Prostate gland (tissue), 2 donors: ENCODE data around the gene TRIM54. TPM values are rescaled to one million over a fixed set of nuclear protein-coding genes. Genes with fewer than 3 reads are reported as not detected.

Source experiments
- DNase-seq: peaks from one replicate; pipeline ENCODE4 v3.0.0-alpha.2; 2019; ENCODE audit warnings: low spot score
- H3K27ac ChIP-seq, 2 donors: fragments of 200-600 bp; sonication (generic); 2 replicates each; pipeline ENCODE4 v1.5.1; 2017 to 2019
- H3K27me3 ChIP-seq: fragments of 200-600 bp; sonication (generic); replicated peaks from 2 replicates; pipeline ENCODE4 v1.5.1; 2019; ENCODE audit not compliant: insufficient read depth
- H3K36me3 ChIP-seq, 2 donors: fragments of 200-600 bp; sonication (generic); 1 replicate in 1 of 2; 2 replicates in 1 of 2; pipeline versions ENCODE4 v1.5.1 to v1.8.1; 2017 to 2019
- H3K4me1 ChIP-seq: fragments of 200-600 bp; sonication (generic); replicated peaks from 2 replicates; pipeline ENCODE4 v1.5.1; 2019
- H3K4me3 ChIP-seq, 2 donors: fragments of 200-600 bp; sonication (generic); 2 replicates each; pipeline ENCODE4 v1.5.1; 2017 to 2019
- H3K9me3 ChIP-seq: fragments of 200-600 bp; sonication (generic); 2 replicates; pipeline ENCODE4 v1.5.1; 2017
- POLR2A ChIP-seq: fragments of 450-650 bp; IDR thresholded peaks from one replicate; pipeline ENCODE4 v1.6.1; 2016; ENCODE audit warnings: antibody characterized with exemption, mild to moderate bottlenecking
- POLR2AphosphoS5 ChIP-seq: sonication (generic); formaldehyde crosslinking; IDR thresholded peaks from one replicate; pipeline ENCODE4 v1.6.1; 2017; ENCODE audit warnings: antibody characterized with exemption
- WGBS: methylation state at CpG from one replicate; pipeline ENCODE4 v1.1.5; 2018; 5-methylcytosine and 5-hydroxymethylcytosine counted together
- intact Hi-C: fragments of 100-400 bp; cut with DNase I; formaldehyde crosslinking; loops from one replicate; pipeline ENCODE4 v1.14.2; 2022
- total RNA-seq, 2 donors: library from RNA; depleted of rRNA; stranded (reverse); fragments of >200 nt; gene quantifications; one replicate each; pipeline ENCODE4 v1.1.0, GENCODE V29; 2016
- TF ChIP-seq, protein P1 (sequence below), 4 experiments: fragments of 200-600 bp in 2 of 4; fragments of 450-650 bp in 2 of 4; sonication (generic) in 2 of 4; IDR thresholded peaks; 1 replicate in 3 of 4; 2 replicates in 1 of 4; pipeline ENCODE4 v1.5.1; 2016 to 2019; ENCODE audit warnings: antibody characterized with exemption in 4 of 4, mild to moderate bottlenecking in 2 of 4, moderate library complexity in 2 of 4

TRIM54 gene
- total RNA-seq, 2 donors from 2014 or later, result 2.8 to 17.9 TPM

DNA sequence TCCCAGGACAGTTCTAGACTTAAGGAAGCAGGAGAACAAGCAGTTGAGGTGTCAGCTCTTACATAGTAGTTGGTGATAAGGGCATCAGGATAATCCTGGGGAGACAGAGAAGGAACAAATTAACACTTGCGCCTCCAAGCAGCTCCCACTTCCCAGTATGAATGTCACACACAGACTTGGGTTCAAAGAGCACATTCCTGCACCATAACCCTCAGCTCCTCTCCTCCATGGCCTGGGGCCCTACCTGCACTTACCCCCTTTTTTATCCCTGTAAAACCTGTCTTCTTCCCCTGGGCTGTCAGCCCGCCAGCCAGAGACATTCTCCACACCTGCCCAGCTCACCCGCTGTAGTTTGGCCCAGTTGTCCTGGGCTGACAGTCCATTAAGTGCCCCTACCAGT is 29.9 kb downstream of the TRIM54 start:
- intact Hi-C loops, result no loop called here
- Histone ChIP-seq H3K9me3 (no peaks in the 10 kb centered on the region), H3K27me3 (no peaks in the 10 kb centered on the region), H3K4me1 (peaks cover 7% of the 10 kb centered on the region), H3K4me3 (no peak overlapping the region), H3K27ac (no peak overlapping the region), H3K36me3 (peaks cover 0 to 6% of the 10 kb centered on the region in 2 donors)
- no peak for DNase-seq
- TF ChIP-seq POLR2AphosphoS5 (no peak), POLR2A (no peak)
- TF ChIP-seq, protein P1, sequence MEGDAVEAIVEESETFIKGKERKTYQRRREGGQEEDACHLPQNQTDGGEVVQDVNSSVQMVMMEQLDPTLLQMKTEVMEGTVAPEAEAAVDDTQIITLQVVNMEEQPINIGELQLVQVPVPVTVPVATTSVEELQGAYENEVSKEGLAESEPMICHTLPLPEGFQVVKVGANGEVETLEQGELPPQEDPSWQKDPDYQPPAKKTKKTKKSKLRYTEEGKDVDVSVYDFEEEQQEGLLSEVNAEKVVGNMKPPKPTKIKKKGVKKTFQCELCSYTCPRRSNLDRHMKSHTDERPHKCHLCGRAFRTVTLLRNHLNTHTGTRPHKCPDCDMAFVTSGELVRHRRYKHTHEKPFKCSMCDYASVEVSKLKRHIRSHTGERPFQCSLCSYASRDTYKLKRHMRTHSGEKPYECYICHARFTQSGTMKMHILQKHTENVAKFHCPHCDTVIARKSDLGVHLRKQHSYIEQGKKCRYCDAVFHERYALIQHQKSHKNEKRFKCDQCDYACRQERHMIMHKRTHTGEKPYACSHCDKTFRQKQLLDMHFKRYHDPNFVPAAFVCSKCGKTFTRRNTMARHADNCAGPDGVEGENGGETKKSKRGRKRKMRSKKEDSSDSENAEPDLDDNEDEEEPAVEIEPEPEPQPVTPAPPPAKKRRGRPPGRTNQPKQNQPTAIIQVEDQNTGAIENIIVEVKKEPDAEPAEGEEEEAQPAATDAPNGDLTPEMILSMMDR (IDR thresholded peaks at IDR 0.05), result no peak
- 98% methylated on average over 3 of the region's 3 CpGs for WGBS

DNA sequence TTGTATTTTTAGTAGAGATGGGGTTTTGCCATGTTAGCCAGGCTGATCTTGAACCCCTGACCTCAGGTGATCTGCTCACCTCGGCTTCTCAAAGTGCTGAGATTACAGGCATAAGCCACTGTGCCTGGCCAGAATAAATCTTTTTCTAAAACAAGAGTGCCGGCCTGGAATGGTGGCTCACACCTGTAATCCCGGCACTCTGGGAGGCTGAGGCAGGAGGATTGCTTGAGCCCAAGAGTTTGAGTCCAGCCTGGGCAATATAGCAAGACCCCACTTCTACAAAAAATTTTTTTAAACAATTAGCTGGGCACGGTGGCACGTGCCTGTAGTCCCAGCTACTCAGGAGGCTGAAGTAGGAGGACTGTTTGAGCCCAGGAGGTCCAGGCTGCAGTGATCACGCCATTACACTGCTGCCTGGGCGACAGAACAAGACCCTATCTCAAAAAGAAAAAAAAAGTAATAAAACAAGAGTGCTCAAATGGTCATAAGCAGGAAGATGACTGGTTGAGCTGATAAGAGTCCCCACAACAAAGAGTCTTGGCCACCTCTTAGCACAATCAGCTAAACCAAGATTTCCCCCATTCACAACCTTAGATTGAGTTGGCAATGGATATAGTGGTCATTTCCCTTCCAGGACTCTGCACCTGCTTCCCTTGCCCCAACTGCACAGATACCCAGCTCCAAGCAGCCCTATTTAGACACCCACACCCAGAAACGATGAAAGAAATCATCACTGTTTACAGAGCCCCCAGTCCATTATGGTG is 31.8 kb downstream of the TRIM54 start:
- H3K27ac ChIP-seq, result no peak overlapping the region
- no peaks in the 10 kb centered on the region for H3K27me3 ChIP-seq
- TF ChIP-seq, protein P1 (IDR thresholded peaks at IDR 0.05), result no peak
- no peak for TF ChIP-seq POLR2A
- TF ChIP-seq POLR2AphosphoS5, result no peak
- H3K36me3 ChIP-seq, result peaks cover 0 to 6% of the 10 kb centered on the region in 2 donors
- H3K4me1 ChIP-seq, result no peaks in the 10 kb centered on the region
- no peaks in the 10 kb centered on the region for H3K9me3 ChIP-seq
- 92% methylated on average over 8 of the region's 8 CpGs for WGBS
- H3K4me3 ChIP-seq, result no peak overlapping the region
- DNase-seq, result no peak
- intact Hi-C loops, result no loop called here

DNA sequence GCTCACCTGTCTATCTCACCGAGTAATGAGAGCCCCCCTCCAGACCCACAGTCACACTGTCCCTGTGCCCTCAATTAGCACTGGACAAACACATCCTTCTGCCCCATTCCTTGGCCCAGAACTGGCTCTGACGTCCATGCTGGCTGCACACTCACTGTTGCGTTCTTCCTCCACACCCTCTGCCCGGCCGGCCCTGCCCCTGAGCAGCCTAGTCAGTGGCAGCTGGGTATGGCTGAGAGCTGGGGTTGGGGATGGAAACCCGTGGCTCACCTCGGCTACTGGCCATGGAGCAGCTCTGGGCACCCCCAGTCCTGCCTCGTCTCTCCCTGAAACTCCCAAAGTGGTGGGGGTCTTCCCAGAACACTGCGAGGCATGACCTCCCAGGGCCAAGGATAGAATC is 32.5 kb downstream of the TRIM54 start:
- DNase-seq, result no peak
- Histone ChIP-seq H3K9me3 (no peaks in the 10 kb centered on the region), H3K4me1 (no peaks in the 10 kb centered on the region), H3K4me3 (no peak overlapping the region), H3K27me3 (no peaks in the 10 kb centered on the region), H3K36me3 (peaks cover 0 to 6% of the 10 kb centered on the region in 2 donors), H3K27ac (no peak overlapping the region)
- WGBS, result 88% methylated on average over 9 of the region's 9 CpGs
- intact Hi-C loops, result no loop called here
- TF ChIP-seq POLR2A (no peak), POLR2AphosphoS5 (no peak)
- TF ChIP-seq, protein P1 (IDR thresholded peaks at IDR 0.05), result no peak

DNA sequence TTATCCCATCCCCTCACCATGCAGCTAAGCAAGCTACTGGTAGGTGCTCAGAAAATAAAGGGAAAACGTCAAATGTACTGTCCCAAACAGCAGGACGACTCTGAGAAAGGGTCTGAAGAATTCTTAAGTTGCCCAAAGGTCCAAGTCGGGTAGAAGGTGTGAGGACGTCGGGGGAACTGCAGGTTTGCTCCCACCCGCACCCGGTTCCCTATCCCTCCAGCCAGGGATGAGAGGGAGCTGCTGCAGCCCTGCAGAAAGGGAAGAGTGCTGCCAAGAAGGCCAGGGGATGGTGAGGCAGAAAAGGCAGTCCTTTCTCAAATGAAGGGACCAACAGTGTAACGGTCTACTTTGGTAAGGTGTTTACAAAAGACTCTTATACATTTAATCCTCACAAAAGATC is 32.9 kb downstream of the TRIM54 start:
- 77% methylated on average over 8 of the region's 8 CpGs for WGBS

More for the DNA sequence above, 32.9 kb downstream of the TRIM54 start:
- Histone ChIP-seq H3K27me3 (no peaks in the 10 kb centered on the region), H3K27ac (no peak overlapping the region), H3K4me3 (no peak overlapping the region), H3K4me1 (no peaks in the 10 kb centered on the region), H3K9me3 (no peaks in the 10 kb centered on the region), H3K36me3 (peaks cover 0 to 6% of the 10 kb centered on the region in 2 donors)
- DNase-seq, result no peak
- intact Hi-C loops, result no loop called here
- TF ChIP-seq, protein P1 (IDR thresholded peaks at IDR 0.05), result no peak
- no peak for TF ChIP-seq POLR2A
- TF ChIP-seq POLR2AphosphoS5, result no peak
